Esophagus squamous epithelium (tissue), 5 donors: ENCODE measurements around the gene KRT78. TPM values are rescaled to one million over a fixed set of nuclear protein-coding genes. Genes with fewer than 3 reads are reported as not detected.

Experiments used
- DNase-seq: peaks from one replicate; lab custom pipeline; 2025; lab: John Stamatoyannopoulos, UW
- H3K27ac ChIP-seq, 4 donors: fragments of 200-600 bp; sonication (generic); one replicate each; pipeline ENCODE4 v1.5.1; 2016 to 2019; ENCODE audit warnings: mild to moderate bottlenecking in 1 of 4
- H3K27me3 ChIP-seq, 4 donors: fragments of 200-600 bp; sonication (generic); 1 replicate in 3 of 4; 2 replicates in 1 of 4; pipeline versions ENCODE4 v1.5.1 to v1.6.0; 2017 to 2021; ENCODE audit warnings: antibody characterized with exemption in 1 of 4
- H3K36me3 ChIP-seq, 3 donors: fragments of 200-600 bp; sonication (generic); one replicate each; pipeline ENCODE4 v1.5.1; 2016 to 2019
- H3K4me1 ChIP-seq, 3 donors: fragments of 200-600 bp; sonication (generic); one replicate each; pipeline ENCODE4 v1.5.1; 2017 to 2019
- H3K4me3 ChIP-seq, 4 donors: fragments of 200-600 bp; sonication (generic); 1 replicate in 3 of 4; 2 replicates in 1 of 4; pipeline ENCODE4 v1.5.1; 2016 to 2019; ENCODE audit warnings: mild to moderate bottlenecking in 2 of 4, moderate library complexity in 1 of 4
- H3K9me3 ChIP-seq, 3 donors: fragments of 200-600 bp; sonication (generic); one replicate each; pipeline ENCODE4 v1.5.1; 2016 to 2019
- POLR2A ChIP-seq, 4 donors: fragments of 450-650 bp; IDR thresholded peaks; one replicate each; pipeline ENCODE4 v1.6.1; 2017; ENCODE audit warnings: antibody characterized with exemption in 4 of 4, mild to moderate bottlenecking in 4 of 4, moderate library complexity in 3 of 4
- WGBS, 2 donors: methylation state at CpG; one replicate each; pipeline ENCODE4 v1.1.5; 2018; 5-methylcytosine and 5-hydroxymethylcytosine counted together
- intact Hi-C: fragments of 100-400 bp; cut with DNase I; formaldehyde crosslinking; loops from one replicate; pipeline ENCODE4 v1.15.0; 2022
- total RNA-seq, 4 donors: library from RNA; depleted of rRNA; stranded (reverse); fragments of >200 nt; gene quantifications; one replicate each; pipeline ENCODE4 v1.1.0, GENCODE V29; 2016
- TF ChIP-seq, protein P1 (sequence below), 6 experiments: fragments of 450-650 bp in 4 of 6; fragments of 200-600 bp in 2 of 6; sonication (generic) in 2 of 6; IDR thresholded peaks; one replicate each; pipeline ENCODE4 v1.5.1; 2016 to 2019; ENCODE audit warnings: antibody characterized with exemption in 6 of 6, mild to moderate bottlenecking in 4 of 6, moderate library complexity in 4 of 6
- donor health status: DM: yes; HTN: yes; CAD: no.

Gene KRT78
- total RNA-seq, 4 donors from 2014 or later, result 194 to 481 (median 307) TPM

DNA sequence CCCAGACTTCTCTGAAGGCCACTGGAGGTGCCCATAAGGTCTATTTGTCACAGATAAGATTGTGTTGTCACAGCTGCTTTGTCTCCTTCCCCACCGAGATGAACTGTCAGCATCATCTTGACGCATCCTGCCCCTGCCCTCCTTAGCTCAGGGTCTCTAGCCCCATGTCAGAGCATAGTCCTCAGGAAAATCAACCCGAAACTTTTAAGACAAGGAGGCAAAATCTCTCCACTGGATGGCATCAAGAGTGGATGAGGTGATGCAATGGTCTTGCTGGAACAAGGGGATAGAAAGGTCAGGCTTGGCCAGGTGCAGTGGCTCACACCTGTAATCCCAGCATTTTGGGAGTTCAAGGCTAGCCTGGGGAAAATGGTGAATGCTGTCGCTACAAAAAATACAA is 22.8 kb downstream of the KRT78 start:
- H3K27me3 ChIP-seq, result no peaks in the 10 kb centered on the region
- H3K27ac ChIP-seq, result no peak overlapping the region
- TF ChIP-seq POLR2A (IDR thresholded peaks at IDR 0.05), result no peak
- TF ChIP-seq, protein P1, sequence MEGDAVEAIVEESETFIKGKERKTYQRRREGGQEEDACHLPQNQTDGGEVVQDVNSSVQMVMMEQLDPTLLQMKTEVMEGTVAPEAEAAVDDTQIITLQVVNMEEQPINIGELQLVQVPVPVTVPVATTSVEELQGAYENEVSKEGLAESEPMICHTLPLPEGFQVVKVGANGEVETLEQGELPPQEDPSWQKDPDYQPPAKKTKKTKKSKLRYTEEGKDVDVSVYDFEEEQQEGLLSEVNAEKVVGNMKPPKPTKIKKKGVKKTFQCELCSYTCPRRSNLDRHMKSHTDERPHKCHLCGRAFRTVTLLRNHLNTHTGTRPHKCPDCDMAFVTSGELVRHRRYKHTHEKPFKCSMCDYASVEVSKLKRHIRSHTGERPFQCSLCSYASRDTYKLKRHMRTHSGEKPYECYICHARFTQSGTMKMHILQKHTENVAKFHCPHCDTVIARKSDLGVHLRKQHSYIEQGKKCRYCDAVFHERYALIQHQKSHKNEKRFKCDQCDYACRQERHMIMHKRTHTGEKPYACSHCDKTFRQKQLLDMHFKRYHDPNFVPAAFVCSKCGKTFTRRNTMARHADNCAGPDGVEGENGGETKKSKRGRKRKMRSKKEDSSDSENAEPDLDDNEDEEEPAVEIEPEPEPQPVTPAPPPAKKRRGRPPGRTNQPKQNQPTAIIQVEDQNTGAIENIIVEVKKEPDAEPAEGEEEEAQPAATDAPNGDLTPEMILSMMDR (IDR thresholded peaks at IDR 0.05), result no peak
- 71% methylated on average over 2 to 4 of the region's 4 CpGs for WGBS, 2 donors
- H3K36me3 ChIP-seq, result no peaks in the 10 kb centered on the region
- DNase-seq, result no peak
- peaks cover 0 to 20% (median 4%) of the 10 kb centered on the region in 3 donors for H3K4me1 ChIP-seq
- H3K4me3 ChIP-seq, result no peak overlapping the region
- H3K9me3 ChIP-seq, result no peaks in the 10 kb centered on the region
- intact Hi-C loops, result no loop called here

DNA sequence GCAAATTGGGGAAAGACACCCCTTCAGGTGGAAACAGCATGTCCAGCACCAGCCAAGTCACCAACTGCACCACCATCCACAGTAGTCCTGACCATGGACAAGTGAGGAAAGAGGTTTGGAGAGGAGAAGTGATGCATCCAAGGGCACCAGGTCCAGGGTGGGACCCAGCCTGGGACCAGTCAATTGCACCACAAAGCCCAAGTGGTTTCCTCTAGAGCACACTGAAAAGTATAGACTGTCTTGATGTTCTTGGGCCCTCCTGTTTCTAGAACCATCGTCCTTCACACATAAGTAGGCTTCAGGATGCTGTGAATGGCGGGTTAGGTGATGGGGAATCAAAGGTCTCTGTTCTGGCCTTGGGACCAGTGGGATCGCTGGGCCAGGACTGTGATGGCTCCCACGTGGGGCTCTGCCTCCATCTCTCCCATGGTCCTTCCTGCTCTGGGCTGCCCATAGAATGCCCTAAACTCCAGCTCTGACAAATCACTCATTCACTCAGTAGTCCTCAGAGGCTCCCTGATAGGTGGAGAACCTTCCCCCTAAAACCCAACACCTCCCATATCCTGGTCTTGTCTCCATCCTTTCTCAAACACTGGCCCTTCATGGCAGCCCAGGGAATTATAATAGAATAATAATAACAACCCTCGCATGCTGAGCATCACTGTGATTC is 23.9 kb downstream of the KRT78 start:
- H3K27ac ChIP-seq, result no peak overlapping the region
- TF ChIP-seq, protein P1 (IDR thresholded peaks at IDR 0.05), result no peak
- no peak for TF ChIP-seq POLR2A (IDR thresholded peaks at IDR 0.05)
- H3K27me3 ChIP-seq, result no peaks in the 10 kb centered on the region
- H3K4me1 ChIP-seq, result peaks cover 0 to 31% (median 4%) of the 10 kb centered on the region in 3 donors
- H3K36me3 ChIP-seq, result no peaks in the 10 kb centered on the region
- 84 to 88% methylated on average over 5 of the region's 5 CpGs for WGBS, 2 donors
- no peak overlapping the region for H3K4me3 ChIP-seq
- DNase-seq, result no peak
- H3K9me3 ChIP-seq, result no peaks in the 10 kb centered on the region
- intact Hi-C loops, result no loop called here

DNA sequence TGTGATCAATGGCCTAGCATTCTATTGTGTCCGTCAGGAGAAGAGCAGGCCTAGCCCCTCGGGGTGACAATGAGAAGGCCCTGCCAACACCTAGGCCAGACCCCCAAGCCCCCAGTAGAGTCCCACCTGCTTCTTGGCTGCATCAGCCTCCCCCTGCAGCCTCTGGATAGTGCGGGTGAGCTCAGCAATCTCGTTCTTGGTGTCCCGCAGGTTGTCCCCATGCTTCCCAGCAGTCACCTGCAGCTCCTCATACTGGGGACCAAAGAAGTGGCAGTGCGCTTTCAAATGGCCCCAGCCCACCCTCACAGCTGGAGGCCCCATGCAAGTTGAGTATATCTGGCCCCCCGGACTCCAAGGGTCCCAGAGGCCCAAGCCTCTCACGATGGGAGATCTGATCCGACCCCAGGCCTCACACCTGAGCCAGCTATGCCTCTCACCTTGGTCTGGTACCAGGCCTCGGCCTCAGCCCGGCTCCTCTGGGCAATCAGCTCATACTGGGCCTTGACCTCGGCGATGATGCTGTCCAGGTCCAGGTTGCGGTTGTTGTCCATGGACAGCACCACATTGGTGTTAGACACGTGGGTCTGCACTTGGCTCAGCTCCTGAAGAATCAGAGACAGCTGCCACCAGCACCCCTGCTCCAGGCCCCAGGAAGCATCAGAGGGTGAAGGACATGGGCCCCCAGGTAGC is 24.9 kb downstream of the KRT78 start:
- Histone ChIP-seq H3K27me3 (peaks cover 0 to 5% (median 0%) of the 10 kb centered on the region in 4 donors), H3K27ac (no peak overlapping the region), H3K9me3 (no peaks in the 10 kb centered on the region), H3K4me1 (peaks cover 0 to 40% (median 5%) of the 10 kb centered on the region in 3 donors), H3K36me3 (no peaks in the 10 kb centered on the region), H3K4me3 (no peak overlapping the region)
- TF ChIP-seq POLR2A (IDR thresholded peaks at IDR 0.05), result no peak
- TF ChIP-seq, protein P1 (IDR thresholded peaks at IDR 0.05), result no peak
- 80% methylated on average over 6 of the region's 15 CpGs; no CpG with 5 or more reads in 1 of the 2 donors for WGBS, 2 donors
- intact Hi-C loops, result no loop called here
- DNase-seq, result no peak

DNA sequence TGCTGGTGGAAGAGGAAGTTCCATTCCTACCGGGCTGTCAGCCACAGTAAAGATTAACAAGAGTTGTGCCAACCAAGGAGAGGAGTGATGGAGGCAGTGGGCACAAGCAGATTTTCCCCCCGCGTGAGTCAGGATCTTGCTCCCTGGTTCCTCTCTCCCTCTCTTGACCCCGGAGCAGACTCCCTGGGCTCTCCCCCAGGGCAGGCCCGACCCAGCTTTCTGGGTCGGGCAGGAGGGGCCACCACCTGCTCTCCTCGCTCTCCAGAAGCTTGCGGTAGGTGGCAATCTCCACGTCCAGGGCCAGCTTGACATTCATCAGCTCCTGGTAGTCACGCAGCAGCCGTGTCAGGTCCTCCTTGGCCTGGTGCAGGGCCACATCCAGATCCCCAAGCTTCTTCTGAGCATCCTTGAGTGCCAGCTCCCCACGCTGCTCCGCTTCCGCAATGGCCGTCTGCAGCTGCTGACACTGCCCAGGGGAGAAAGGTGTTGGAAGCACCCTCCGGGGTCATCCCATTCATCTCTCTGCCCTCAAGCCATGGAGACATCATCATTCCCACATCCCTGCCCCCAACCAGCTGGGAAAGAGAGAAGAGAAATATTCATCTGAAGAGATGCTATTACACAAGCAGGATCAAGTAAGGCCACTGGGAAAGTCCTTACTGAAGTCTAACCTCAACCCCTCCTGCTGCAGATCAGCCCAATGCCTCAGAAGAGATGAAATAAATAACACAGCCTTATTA is 25.9 kb downstream of the KRT78 start:
- Histone ChIP-seq H3K4me3 (no peak overlapping the region), H3K27ac (peak overlapping the region in 1 of 4 donors; percentile 22), H3K4me1 (peaks cover 0 to 50% (median 8%) of the 10 kb centered on the region in 3 donors), H3K36me3 (no peaks in the 10 kb centered on the region), H3K27me3 (peaks cover 0 to 7% (median 0%) of the 10 kb centered on the region in 4 donors), H3K9me3 (no peaks in the 10 kb centered on the region)
- no peak for TF ChIP-seq POLR2A (IDR thresholded peaks at IDR 0.05)
- TF ChIP-seq, protein P1 (IDR thresholded peaks at IDR 0.05), result no peak
- DNase-seq, result no peak
- intact Hi-C loops, result no loop called here
- 60 to 69% methylated on average over 10 to 15 of the region's 16 CpGs for WGBS, 2 donors
